Neural crest cell (in vitro differentiated cells): Measurements from ENCODE around the gene MYO15A. TPM values are rescaled to one million over a fixed set of nuclear protein-coding genes. Genes with fewer than 3 reads are reported as not detected.

Experiments used
- DNase-seq: peaks from one replicate; pipeline ENCODE4 v3.0.0; 2021; ENCODE audit warnings: low read depth, mixed read lengths, low spot score
- H3K27ac Mint-ChIP-seq: one replicate; pipeline ENCODE4 v1.8.0; 2021; ENCODE audit warnings: mild to moderate bottlenecking, mixed read lengths; ENCODE audit not compliant: unreplicated experiment
- H3K27me3 Mint-ChIP-seq: 2 replicates; pipeline ENCODE4 v1.8.0; 2021; ENCODE audit warnings: low read depth, mild to moderate bottlenecking, mixed read lengths
- H3K36me3 Mint-ChIP-seq: 2 replicates; pipeline ENCODE4 v1.8.0; 2021; ENCODE audit warnings: low read depth, mild to moderate bottlenecking, mixed read lengths
- H3K4me1 Mint-ChIP-seq: 2 replicates; pipeline ENCODE4 v1.8.0; 2021; ENCODE audit warnings: mixed read lengths
- H3K4me3 Mint-ChIP-seq: one replicate; pipeline ENCODE4 v1.8.0; 2021; ENCODE audit warnings: mild to moderate bottlenecking, mixed read lengths
- H3K9me3 Mint-ChIP-seq: 2 replicates; pipeline ENCODE4 v1.8.0; 2021; ENCODE audit warnings: mixed read lengths
- CTCF ChIP-seq: fragments of 200-600 bp; sonication (generic); conservative IDR thresholded peaks from 2 replicates; pipeline ENCODE4 v1.5.0; 2021; ENCODE audit warnings: antibody characterized with exemption, mild to moderate bottlenecking
- total RNA-seq: library from RNA; stranded (reverse); gene quantifications from 2 replicates; pipeline ENCODE4 v1.2.1, GENCODE V29; 2021

MYO15A gene
- total RNA-seq, 1 donor from 2014 or later = 1.6 TPM

GRCh38 chr17:18105595-18105994 lies 3.0 kb upstream of the MYO15A start:
- no peak for TF ChIP-seq CTCF
- peak overlapping the region; percentile 83 for H3K27ac Mint-ChIP-seq

DNA sequence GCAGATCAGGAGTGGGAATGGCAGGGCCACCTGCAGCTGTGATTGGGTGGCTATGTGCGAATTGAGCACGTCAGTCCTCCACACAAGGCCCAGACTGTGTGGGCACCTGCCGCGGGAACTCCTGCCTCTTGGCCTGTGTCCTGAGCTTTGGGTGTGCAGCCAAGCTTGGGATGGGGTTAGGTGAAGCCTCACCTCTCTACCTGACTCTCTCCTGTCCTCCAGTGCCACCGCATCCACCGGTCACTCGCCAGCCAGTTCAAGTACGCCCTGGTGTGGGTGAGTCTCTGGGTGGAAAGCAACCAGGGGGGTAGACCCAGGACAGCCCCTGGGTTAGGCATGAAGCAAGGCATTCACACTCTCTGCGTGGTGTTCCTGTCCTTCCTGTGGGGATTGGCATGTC lies 2.3 kb upstream of the MYO15A start:
- Mint-ChIP-seq H3K4me3 (no peak overlapping the region), H3K9me3 (no peaks in the 10 kb centered on the region), H3K4me1 (peaks cover 12% of the 10 kb centered on the region), H3K36me3 (no peaks in the 10 kb centered on the region), H3K27me3 (no peaks in the 10 kb centered on the region), H3K27ac (no peak overlapping the region)
- no peak for TF ChIP-seq CTCF
- no peak for DNase-seq

More at GRCh38 chr17:18105595-18105994, 3.0 kb upstream of the MYO15A start:
- Mint-ChIP-seq H3K36me3 (no peaks in the 10 kb centered on the region), H3K27me3 (no peaks in the 10 kb centered on the region), H3K9me3 (no peaks in the 10 kb centered on the region), H3K4me1 (peaks cover 12% of the 10 kb centered on the region), H3K4me3 (no peak overlapping the region)
- DNase-seq = no peak

DNA sequence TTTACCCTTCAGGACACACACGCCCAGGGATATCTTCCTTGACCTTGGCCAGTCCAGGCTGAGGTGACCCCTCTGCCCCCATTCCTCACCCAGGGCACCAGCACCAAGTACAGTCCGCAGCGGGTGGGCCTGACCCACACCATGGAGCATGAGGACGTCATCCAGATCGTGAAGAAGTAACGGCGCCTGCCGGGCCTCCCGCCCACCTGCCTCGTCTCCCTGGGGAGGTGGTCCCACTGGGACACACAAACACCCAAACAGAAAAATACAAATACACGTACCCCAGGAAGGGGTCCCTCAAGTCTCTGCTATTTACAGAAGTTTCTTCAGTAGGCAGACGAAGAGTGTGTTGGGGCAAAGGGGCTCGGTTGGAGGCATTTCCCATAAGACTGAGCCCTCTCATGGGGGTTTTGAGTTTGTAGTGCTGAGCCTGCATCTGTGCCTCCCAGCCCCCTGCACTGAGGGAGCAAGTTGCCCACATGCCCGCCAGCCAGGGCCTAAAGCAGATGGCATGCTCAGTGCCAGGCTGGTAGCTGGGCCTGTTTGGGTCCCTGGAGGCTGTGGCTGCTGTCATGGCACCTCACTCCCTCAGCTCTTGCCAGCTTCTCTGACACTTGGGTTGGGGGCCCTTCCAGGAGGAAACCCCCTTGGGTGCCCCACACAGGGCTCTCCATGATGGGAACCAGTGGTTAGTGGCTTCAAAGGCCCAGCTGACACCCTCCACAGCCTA lies 1.3 kb upstream of the MYO15A start:
- H3K27ac Mint-ChIP-seq = no peak overlapping the region
- no peak for DNase-seq
- H3K9me3 Mint-ChIP-seq = no peaks in the 10 kb centered on the region
- no peak overlapping the region for H3K4me3 Mint-ChIP-seq
- TF ChIP-seq CTCF = no peak
- peaks cover 12% of the 10 kb centered on the region for H3K4me1 Mint-ChIP-seq
- no peaks in the 10 kb centered on the region for H3K27me3 Mint-ChIP-seq
- no peaks in the 10 kb centered on the region for H3K36me3 Mint-ChIP-seq

GRCh38 chr17:18107971-18108370 lies 585 bp upstream of the MYO15A start:
- Mint-ChIP-seq H3K27me3 (no peaks in the 10 kb centered on the region), H3K36me3 (no peaks in the 10 kb centered on the region), H3K27ac (no peak overlapping the region), H3K4me3 (no peak overlapping the region), H3K4me1 (peaks cover 12% of the 10 kb centered on the region), H3K9me3 (no peaks in the 10 kb centered on the region)
- no peak for DNase-seq
- TF ChIP-seq CTCF = no peak

DNA sequence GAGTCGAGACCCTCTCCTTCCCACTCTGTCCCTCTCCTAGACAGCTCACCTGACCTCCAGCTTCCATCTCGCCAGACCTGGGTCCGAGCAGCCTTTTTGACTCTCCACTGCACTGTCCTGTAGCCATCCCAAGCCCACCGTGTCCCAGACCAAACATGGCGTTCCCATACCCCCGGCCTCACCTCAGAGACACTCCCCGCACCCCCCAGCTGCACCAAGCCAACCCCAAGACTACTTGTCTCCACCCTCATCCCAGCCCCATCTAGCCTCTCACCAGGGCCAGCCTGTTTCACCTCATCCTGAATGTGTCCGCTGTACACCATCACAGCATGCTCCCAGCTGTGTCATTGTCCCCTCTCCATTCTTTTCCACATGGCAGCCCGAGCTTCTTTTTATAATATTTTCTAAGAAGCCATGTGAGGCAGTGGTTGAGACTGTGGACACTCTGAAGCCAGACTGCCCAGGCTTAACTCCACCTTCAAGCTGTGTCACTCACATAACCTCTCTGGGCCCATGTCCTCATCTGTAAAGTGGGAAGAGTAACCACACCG lies 1.5 kb downstream of the MYO15A start:
- Mint-ChIP-seq H3K4me1 (peaks cover 12% of the 10 kb centered on the region), H3K27me3 (no peaks in the 10 kb centered on the region), H3K4me3 (no peak overlapping the region), H3K27ac (no peak overlapping the region), H3K9me3 (no peaks in the 10 kb centered on the region), H3K36me3 (no peaks in the 10 kb centered on the region)
- TF ChIP-seq CTCF = no peak
- DNase-seq = no peak
